NCI-H1436 treated with DMSO at 0.1 percent for 48 hours (cell line): ENCODE data around the gene UQCR10.

Source experiments
- DNase-seq: peaks from one replicate; lab custom pipeline; 2025; lab: John Stamatoyannopoulos, UW

UQCR10 gene

GRCh38 chr22:29767171-29768051 lies at the start of gene UQCR10:
Gene UQCR10 (plus strand): TSS chr22:29767369. CDS start chr22:29767399, 30 bp downstream.
- peak; percentile 80 for DNase-seq

- no peak for DNase-seq
Measured at GRCh38 chr22:29717789-29718188, 49.4 kb upstream of the UQCR10 start.

- no peak for DNase-seq
Measured at GRCh38 chr22:29718949-29719898, 47.9 kb upstream of the UQCR10 start.

GRCh38 chr22:29719899-29720645 lies 47.1 kb upstream of the UQCR10 start, which contains the start of gene CABP7:
Gene CABP7 (plus strand): TSS chr22:29720003. CDS start chr22:29720425, 422 bp downstream.
- DNase-seq = no peak

- no peak for DNase-seq
Measured at GRCh38 chr22:29720811-29721323, 46.3 kb upstream of the UQCR10 start.

GRCh38 chr22:29722151-29722550 lies 45.0 kb upstream of the UQCR10 start:
- no peak for DNase-seq

GRCh38 chr22:29722587-29722986 lies 44.6 kb upstream of the UQCR10 start:
- DNase-seq = no peak

- DNase-seq = no peak
Measured at GRCh38 chr22:29723766-29724165, 43.4 kb upstream of the UQCR10 start.

GRCh38 chr22:29724843-29725242 lies 42.3 kb upstream of the UQCR10 start:
- no peak for DNase-seq

- DNase-seq = no peak
Measured at GRCh38 chr22:29726106-29726505, 41.1 kb upstream of the UQCR10 start.

GRCh38 chr22:29726512-29727130 lies 40.5 kb upstream of the UQCR10 start:
- no peak for DNase-seq

GRCh38 chr22:29727131-29727523 lies 40.0 kb upstream of the UQCR10 start:
- DNase-seq = no peak

- no peak for DNase-seq
Measured at GRCh38 chr22:29729161-29729560, 38.0 kb upstream of the UQCR10 start.

- DNase-seq = no peak
Measured at GRCh38 chr22:29731058-29731850, 35.9 kb upstream of the UQCR10 start.

- DNase-seq = no peak
Measured at GRCh38 chr22:29732883-29733282, 34.3 kb upstream of the UQCR10 start.

GRCh38 chr22:29733362-29734201 lies 33.6 kb upstream of the UQCR10 start:
- DNase-seq = peak; percentile 57

- no peak for DNase-seq
Measured at GRCh38 chr22:29734406-29734805, 32.8 kb upstream of the UQCR10 start.

- DNase-seq = no peak
Measured at GRCh38 chr22:29734838-29735237, 32.3 kb upstream of the UQCR10 start.

GRCh38 chr22:29735416-29735815 lies 31.8 kb upstream of the UQCR10 start:
- no peak for DNase-seq
